GM12892 (cell line): Measurements from ENCODE around the gene TRIM17.

Source experiments
- POLR2A ChIP-seq: IDR thresholded peaks from 2 replicates; pipeline ENCODE4 v1.6.1; 2011; ENCODE audit warnings: low read depth, low read length, control low read depth
- POLR2AphosphoS5 ChIP-seq: IDR thresholded peaks from 2 replicates; pipeline ENCODE4 v1.6.1; 2011; ENCODE audit warnings: low read depth, low read length, control low read depth
- TAF1 ChIP-seq: IDR thresholded peaks from 2 replicates; pipeline ENCODE4 v1.6.1; 2011; ENCODE audit warnings: low read depth, mild to moderate bottlenecking, control low read depth, low read length, borderline replicate concordance

DNA sequence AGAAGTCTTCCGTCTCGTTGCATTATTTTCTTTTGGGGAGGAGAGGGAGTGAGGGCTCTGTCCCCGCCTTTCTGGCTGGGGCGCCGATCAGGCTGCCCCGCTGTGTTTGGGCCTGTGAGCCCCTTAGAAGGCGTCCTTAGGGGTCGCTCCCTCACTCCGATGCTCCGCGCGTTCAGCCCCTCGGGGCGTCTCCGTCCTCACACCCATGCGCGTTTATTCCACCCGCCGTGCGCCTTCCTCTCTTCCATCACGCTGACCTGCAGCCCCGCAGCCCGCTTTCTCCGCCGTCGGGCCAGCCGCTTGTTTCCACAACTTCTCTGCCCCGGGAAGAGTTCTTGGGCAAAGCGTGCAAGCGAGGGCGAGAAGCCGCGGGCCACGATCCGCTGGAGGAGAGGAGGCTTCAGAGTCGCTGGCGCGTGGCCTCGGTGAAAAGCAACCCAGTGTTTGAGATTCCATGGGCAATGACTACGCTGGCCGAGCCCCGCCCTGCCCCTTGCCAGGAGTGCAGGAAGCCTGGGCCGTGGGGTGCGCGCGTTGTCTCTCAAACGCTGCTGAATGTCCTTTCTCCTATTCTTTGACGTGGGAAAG lies 37.7 kb downstream of the TRIM17 start:
- TF ChIP-seq POLR2A (no peak), TAF1 (no peak), POLR2AphosphoS5 (no peak)
